Kidney (tissue), 14 donors: Measurements from ENCODE around the gene RNF125. TPM values are rescaled to one million over a fixed set of nuclear protein-coding genes. Genes with fewer than 3 reads are reported as not detected.
"Not testable (repeated sequence)": the region's sequence is repeated elsewhere in the genome, so short reads cannot be mapped to it uniquely, and the experiment has no call there.

Source experiments
- DNase-seq, 5 donors: peaks; one replicate each; pipeline ENCODE4 v3.0.0-alpha.2; 2013 to 2020
- FAIRE-seq: peaks from 2 replicates; lab custom pipeline; 2012; peaks lifted over from hg19 to GRCh38; lab: Jason Lieb, UNC
- H3K27ac ChIP-seq, 2 donors: one replicate each; pipeline ENCODE4 v1.7.0; 2013; ENCODE audit warnings: low read depth in 2 of 2, low read length in 2 of 2, inconsistent platforms in 1 of 2
- H3K27me3 ChIP-seq: one replicate; pipeline ENCODE4 v1.7.1; 2013; ENCODE audit warnings: low read length, inconsistent platforms; ENCODE audit not compliant: control insufficient read depth, insufficient read depth
- H3K36me3 ChIP-seq, 3 donors: one replicate each; pipeline versions ENCODE4 v1.7.0 to v1.7.1; 2013; ENCODE audit warnings: low read length in 3 of 3, control low read depth in 1 of 3, inconsistent platforms in 1 of 3; ENCODE audit not compliant: insufficient read depth in 3 of 3, control insufficient read depth in 2 of 3
- H3K4me1 ChIP-seq, 3 donors: one replicate each; pipeline versions ENCODE4 v1.7.0 to v1.7.1; 2013; ENCODE audit warnings: low read length in 3 of 3, inconsistent platforms in 1 of 3, low read depth in 1 of 3; ENCODE audit not compliant: control insufficient read depth in 2 of 3, insufficient read depth in 2 of 3
- H3K4me3 ChIP-seq, 3 donors: one replicate each; pipeline versions ENCODE4 v1.7.0 to v1.8.1; 2013; ENCODE audit warnings: low read length in 3 of 3, control low read depth in 1 of 3, inconsistent platforms in 1 of 3
- H3K9ac ChIP-seq, 3 donors: one replicate each; pipeline versions ENCODE4 v1.7.0 to v1.7.1; 2013; ENCODE audit warnings: low read length in 3 of 3, control low read depth in 1 of 3, inconsistent platforms in 1 of 3
- H3K9me3 ChIP-seq, 3 donors: one replicate each; pipeline versions ENCODE4 v1.7.0 to v1.7.1; 2013; ENCODE audit warnings: low read length in 3 of 3, control low read depth in 1 of 3, inconsistent platforms in 1 of 3; ENCODE audit not compliant: control insufficient read depth in 2 of 3, insufficient read depth in 1 of 3
- CTCF ChIP-seq: IDR thresholded peaks from 3 replicates; pipeline ENCODE4 v1.5.1; 2012; ENCODE audit warnings: mild to moderate bottlenecking, moderate library complexity, borderline replicate concordance; ENCODE audit not compliant: insufficient read depth; ENCODE audit errors: extremely low read depth
- intact Hi-C: fragments of 100-400 bp; cut with DNase I; formaldehyde crosslinking; loops from one replicate; pipeline ENCODE4 v1.11.1; 2022
- polyA plus RNA-seq: library from polyadenylated mRNA; stranded (reverse); fragments of 350-450 nt; fragmentation: Illumina TruSeq; extraction: RNeasy Lipid Tissue Mini Kit (QIAGEN cat#74804); gene quantifications from one replicate; pipeline ENCODE4 v1.2.3, GENCODE V29; 2014; ENCODE audit warnings: low read depth, low replicate concordance; ENCODE audit not compliant: insufficient read depth
- total RNA-seq: library from RNA; stranded (reverse); fragmentation: NEBNext Ultra II Directional; extraction: Animal tissue kit (Norgen Biotek cat#: 25700); gene quantifications from one replicate; pipeline ENCODE4 v1.2.1, GENCODE V29; 2021
- donor health status: control.
- donor health status: control.
- donor health status: control.
- donor health status: control.
- donor health status: control.
- donor health status: DM: yes; HTN: yes; CAD: no.
- donor health status: Normal renal cell carcinoma (clear cell type).

Gene RNF125
- total and polyA plus RNA-seq, 2 donors from 2014 or later, result 0.62 to 6.0 TPM

DNA sequence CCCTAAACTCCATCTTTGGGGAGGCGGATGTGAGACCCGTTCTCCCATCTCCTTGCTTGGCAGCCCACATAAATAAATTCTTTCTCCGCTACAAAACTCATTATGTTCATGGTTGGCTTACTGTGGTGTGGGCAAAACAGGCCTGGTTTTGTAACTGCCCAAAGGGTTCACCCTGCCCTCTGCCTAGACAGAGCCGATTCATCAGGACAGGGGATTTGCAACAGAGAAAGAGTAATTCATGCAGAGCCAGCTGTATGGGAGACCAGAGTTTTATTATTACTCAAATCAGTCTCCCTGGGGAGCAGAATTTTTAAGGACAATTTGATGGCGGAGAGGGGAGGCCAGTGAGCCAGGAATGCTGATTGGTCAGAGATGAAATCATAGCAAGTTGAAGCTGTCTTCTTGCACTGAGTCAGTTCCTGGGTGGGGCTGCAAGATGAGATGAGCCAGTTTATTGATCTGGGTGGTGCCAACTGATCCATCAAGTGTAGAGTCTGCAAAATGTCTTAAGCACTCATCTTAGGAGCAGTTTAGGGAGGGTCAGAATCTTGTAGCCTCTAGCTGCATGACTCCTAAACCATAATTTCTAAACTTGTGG is 8.4 kb upstream of the RNF125 start:
- intact Hi-C loops, result no loop called here
- Histone ChIP-seq H3K27me3 (no peaks in the 10 kb centered on the region), H3K27ac (no peak overlapping the region), H3K9me3 (peaks cover 0 to 3% (median 0%) of the 10 kb centered on the region in 3 donors), H3K4me3 (no peak overlapping the region), H3K9ac (no peak overlapping the region), H3K36me3 (no peaks in the 10 kb centered on the region), H3K4me1 (no peaks in the 10 kb centered on the region)
- no peak for TF ChIP-seq CTCF
- FAIRE-seq (no peak), DNase-seq (no peak)

DNA sequence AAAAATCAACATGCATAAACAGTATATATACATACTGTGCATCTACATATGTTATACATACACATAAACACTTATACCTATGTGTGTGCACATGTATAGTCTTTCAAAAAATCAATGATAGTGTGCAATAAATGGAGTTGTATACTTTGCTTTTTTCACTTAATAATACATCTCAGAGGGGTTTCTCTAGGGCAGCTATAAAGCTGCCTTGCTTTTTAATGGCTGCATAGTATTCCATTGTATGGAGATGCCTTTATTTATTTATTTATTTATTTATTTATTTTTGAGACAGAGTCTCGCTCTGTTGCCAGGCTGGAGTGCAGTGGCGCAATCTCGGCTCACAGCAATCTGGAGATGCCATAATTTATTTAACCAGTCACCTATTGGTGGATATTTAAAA is 7.4 kb upstream of the RNF125 start:
- Histone ChIP-seq H3K27me3 (no peaks in the 10 kb centered on the region), H3K9me3 (peaks cover 0 to 3% (median 0%) of the 10 kb centered on the region in 3 donors)

DNA sequence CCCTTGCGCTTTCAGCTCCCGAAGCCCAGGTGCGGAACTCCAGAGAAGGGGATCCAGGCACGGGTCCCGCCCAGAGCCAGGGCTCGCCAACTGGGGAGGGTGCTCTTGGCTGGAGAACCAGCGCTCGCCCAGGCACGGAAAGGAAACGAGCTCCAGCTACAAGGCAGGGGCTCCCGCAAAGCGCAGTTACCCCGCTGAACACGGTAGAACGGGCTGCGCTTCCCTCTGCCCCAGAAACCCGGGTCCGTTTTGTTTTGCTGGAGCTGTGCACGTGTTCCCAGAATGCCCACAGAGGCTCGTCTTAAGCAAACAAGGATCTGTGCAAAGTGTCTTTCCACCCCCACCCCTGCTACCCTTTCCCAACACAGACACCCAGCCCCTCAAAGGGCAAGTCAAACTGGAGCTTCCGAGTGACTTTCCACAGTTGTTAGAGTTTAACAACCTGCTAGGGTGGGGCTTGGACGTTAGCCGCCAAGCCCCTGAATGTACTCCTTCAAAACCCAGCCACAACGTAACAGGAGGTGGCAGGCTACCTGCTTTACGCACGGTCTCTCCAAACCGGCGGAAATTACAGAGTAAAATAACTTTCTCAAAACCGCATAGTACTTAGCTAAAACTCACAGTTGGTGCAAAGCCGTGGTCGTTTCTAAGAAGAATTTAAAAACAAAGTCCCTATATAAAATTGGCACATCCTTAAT is 775 bp downstream of the RNF125 start:
- FAIRE-seq, result no peak
- DNase-seq, result peak; percentile 50 to 84 (median 63)
- Histone ChIP-seq H3K9ac (peak overlapping the region; percentile 22 to 41 (median 26)), H3K36me3 (no peaks in the 10 kb centered on the region), H3K4me3 (peak overlapping the region; percentile 56 to 77 (median 68)), H3K9me3 (no peaks in the 10 kb centered on the region), H3K4me1 (peaks cover 0 to 8% (median 0%) of the 10 kb centered on the region in 3 donors), H3K27ac (peak overlapping the region in 1 of 2 donors; percentile 37), H3K27me3 (no peaks in the 10 kb centered on the region)
- peak; percentile 2 for TF ChIP-seq CTCF
- intact Hi-C loops, result no loop called here

More for the DNA sequence above, 7.4 kb upstream of the RNF125 start:
- H3K4me3 ChIP-seq, result no peak overlapping the region
- no peak for DNase-seq
- intact Hi-C loops, result no loop called here
- no peak overlapping the region for H3K27ac ChIP-seq
- TF ChIP-seq CTCF, result no peak
- no peak for FAIRE-seq
- H3K9ac ChIP-seq, result no peak overlapping the region
- H3K36me3 ChIP-seq, result no peaks in the 10 kb centered on the region
- H3K4me1 ChIP-seq, result no peaks in the 10 kb centered on the region

DNA sequence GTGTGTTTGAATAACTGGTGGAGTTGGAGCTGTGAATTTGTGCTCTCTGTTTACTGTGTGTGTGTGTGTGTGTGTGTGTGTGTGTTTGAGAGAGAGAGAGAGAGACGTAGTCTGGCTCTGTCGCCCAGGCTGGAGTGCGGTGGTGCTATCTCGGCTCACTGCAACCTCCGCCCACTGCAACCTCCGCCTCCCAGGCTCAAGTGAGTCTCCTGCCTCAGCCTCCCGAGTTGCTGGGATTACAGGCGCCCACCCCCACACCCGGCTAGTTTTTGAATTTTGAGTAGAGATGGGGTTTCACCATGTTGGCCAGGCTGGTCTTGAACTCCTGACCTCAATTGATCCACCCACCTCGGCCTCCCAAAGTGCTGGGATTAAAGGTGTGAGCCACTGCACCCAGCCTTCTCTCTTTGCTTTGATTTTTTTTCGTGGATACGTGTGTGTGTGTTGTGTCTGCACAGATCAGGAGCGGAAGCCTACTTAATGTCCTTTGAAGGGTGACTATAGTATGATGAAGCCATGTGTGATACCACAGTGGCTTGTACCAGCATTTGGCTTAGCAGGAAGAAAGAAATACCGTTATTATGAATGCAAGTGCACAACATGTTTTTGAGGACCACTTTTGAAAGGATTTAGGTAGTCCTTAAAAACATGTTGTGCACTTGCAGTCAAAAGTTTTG is 1.5 kb downstream of the RNF125 start:
- H3K4me3 ChIP-seq, result peak overlapping the region in 2 of 3 donors; percentile 56 to 77
- DNase-seq, result peak in 1 of 5 donors; percentile 9
- H3K27ac ChIP-seq, H3K27me3 ChIP-seq, H3K9ac ChIP-seq, H3K9me3 ChIP-seq, intact Hi-C loops, H3K4me1 ChIP-seq, H3K36me3 ChIP-seq, FAIRE-seq: not testable (repeated sequence)
